Cardiac muscle cell (in vitro differentiated cells and primary cell): Measurements from ENCODE around the gene ZNF442. TPM values are rescaled to one million over a fixed set of nuclear protein-coding genes. Genes with fewer than 3 reads are reported as not detected.
A peak's percentile ranks its signal among the peaks of the same experiment; 100 is the strongest.
"Not testable (repeated sequence)": the region's sequence is repeated elsewhere in the genome, so short reads cannot be mapped to it uniquely, and the experiment has no call there.

Source experiments
- DNase-seq, 2 donors: peaks; one replicate each; pipeline versions ENCODE4 v3.0.0 to v3.0.0-alpha.2; 2010 to 2017; ENCODE audit warnings: low read depth in 1 of 2, low spot score in 1 of 2
- H3K27ac ChIP-seq: fragments of 200-600 bp; sonication (generic); 2 replicates; pipeline ENCODE4 v1.5.1; 2016
- H3K27me3 ChIP-seq: fragments of 200-600 bp; sonication (generic); 2 replicates; pipeline ENCODE4 v1.6.0; 2016; ENCODE audit warnings: control low read depth
- H3K36me3 ChIP-seq: fragments of 200-600 bp; sonication (generic); 2 replicates; pipeline ENCODE4 v1.5.1; 2016; ENCODE audit warnings: control low read depth
- H3K4me1 ChIP-seq: fragments of 200-600 bp; sonication (generic); 2 replicates; pipeline ENCODE4 v1.8.1; 2017; ENCODE audit warnings: low read depth, mild to moderate bottlenecking, mixed run types
- H3K4me3 ChIP-seq: fragments of 200-600 bp; sonication (generic); 2 replicates; pipeline ENCODE4 v1.5.1; 2016; ENCODE audit warnings: mild to moderate bottlenecking
- H3K9me3 ChIP-seq: fragments of 200-600 bp; sonication (generic); 2 replicates; pipeline ENCODE4 v1.5.1; 2017; ENCODE audit warnings: low read depth, mild to moderate bottlenecking, control low read depth
- polyA plus RNA-seq: library from polyadenylated mRNA; unstranded; fragments of >200 nt; fragmentation: Nextera tagmentation; extraction: Ambion mirVana; gene quantifications from 2 replicates; pipeline ENCODE4 v1.2.1, GENCODE V29; 2016
- total RNA-seq: library from RNA; depleted of rRNA; stranded (reverse); fragments of >200 nt; gene quantifications from 2 replicates; pipeline ENCODE4 v1.2.3, GENCODE V29; 2016
- TF ChIP-seq, protein P1 (sequence below): IDR thresholded peaks from 2 replicates; pipeline ENCODE4 v1.5.1; 2012; ENCODE audit warnings: low read depth, mild to moderate bottlenecking, low read length

Gene ZNF442
- total RNA-seq (2.7 and 3.6 TPM in 2 replicates), polyA plus RNA-seq (3.4 and 4.1 TPM in 2 replicates)

DNA sequence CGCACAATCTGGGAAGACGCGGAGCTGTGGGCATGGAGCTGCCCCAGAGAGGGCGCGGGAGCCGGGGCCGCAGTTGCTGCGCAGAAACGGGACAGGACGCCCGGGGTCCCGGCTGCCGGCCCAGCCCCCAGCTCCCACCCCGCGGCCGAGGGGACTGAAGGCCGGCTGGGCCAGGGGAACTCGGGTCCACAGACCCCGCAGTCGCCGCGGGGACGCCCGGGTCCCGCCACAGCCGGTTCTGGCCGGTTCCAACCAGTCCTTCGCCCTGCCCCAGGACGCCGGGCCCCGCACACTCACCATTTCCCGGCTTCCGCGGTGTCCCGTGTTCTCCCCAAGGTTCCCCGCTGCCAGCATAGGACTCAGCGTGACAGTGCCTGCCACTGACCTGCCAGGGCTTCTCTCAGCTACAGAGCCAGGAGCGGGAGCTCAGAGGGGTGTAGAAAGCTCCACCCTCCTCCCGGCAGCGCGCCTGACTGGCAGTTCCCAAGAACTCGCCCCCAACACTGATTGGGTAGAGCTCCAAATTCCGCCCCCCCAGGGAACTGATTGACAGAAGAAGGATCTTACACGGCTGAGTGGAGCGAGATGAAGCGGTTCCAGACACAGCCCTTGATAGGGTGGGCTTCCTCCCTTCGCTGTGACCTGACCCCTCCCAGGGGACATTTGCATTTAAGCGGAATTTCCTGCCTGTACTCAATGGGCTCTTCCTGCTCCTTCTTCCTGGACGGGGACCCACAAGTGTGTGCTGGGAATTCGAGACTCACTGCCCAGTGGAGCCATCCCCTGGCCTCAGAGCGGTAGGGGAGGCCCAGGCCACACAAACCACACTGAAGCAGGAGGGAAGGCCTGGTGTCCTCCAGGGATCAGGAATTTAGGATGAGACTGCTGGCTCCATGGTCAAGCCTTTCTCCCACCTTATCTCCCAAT is at the start of gene ZNF442:
TSS of gene ZNF442 (minus strand) at position 448 of the 927 bp plus-strand sequence. CDS start 2,052 bp downstream, outside the sequence.
- peak within 1 kb of the TSS; percentile 72 for H3K4me3 ChIP-seq
- H3K27ac ChIP-seq, result peak within 1 kb of the TSS; percentile 79
- no peaks in the 10 kb centered on the region for H3K9me3 ChIP-seq
- TF ChIP-seq, protein P1, sequence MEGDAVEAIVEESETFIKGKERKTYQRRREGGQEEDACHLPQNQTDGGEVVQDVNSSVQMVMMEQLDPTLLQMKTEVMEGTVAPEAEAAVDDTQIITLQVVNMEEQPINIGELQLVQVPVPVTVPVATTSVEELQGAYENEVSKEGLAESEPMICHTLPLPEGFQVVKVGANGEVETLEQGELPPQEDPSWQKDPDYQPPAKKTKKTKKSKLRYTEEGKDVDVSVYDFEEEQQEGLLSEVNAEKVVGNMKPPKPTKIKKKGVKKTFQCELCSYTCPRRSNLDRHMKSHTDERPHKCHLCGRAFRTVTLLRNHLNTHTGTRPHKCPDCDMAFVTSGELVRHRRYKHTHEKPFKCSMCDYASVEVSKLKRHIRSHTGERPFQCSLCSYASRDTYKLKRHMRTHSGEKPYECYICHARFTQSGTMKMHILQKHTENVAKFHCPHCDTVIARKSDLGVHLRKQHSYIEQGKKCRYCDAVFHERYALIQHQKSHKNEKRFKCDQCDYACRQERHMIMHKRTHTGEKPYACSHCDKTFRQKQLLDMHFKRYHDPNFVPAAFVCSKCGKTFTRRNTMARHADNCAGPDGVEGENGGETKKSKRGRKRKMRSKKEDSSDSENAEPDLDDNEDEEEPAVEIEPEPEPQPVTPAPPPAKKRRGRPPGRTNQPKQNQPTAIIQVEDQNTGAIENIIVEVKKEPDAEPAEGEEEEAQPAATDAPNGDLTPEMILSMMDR, result peak; percentile 81
- H3K27me3 ChIP-seq, result no peaks in the 10 kb centered on the region
- DNase-seq, result peak; percentile 97 to 100
- no peaks in the 10 kb centered on the region for H3K36me3 ChIP-seq
- no peaks in the 10 kb centered on the region for H3K4me1 ChIP-seq

DNA sequence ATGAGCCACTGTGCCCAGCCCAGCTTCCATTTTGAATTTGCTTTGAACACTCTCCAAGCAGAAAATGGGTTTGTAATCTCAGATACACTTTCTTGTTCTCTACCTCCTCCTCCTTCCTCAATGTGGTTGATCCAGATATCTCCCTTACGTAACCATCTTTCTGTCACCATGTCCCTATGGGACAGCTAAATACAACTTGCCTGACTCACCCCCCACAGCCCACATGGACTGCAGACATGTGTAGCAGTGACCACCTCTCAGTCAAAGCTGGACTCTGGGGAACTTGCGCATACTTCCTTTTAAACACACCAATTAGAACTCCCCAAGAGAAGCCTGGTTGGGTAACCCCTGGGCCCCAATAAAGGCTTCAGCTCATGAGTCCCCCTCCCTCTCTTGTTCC is 46.4 kb upstream of the ZNF442 start:
- Histone ChIP-seq H3K4me3 (no peak overlapping the region), H3K9me3 (no peaks in the 10 kb centered on the region), H3K27ac (no peak overlapping the region), H3K4me1 (no peaks in the 10 kb centered on the region), H3K27me3 (no peaks in the 10 kb centered on the region), H3K36me3 (no peaks in the 10 kb centered on the region)
- TF ChIP-seq, protein P1, result no peak
- DNase-seq, result no peak

DNA sequence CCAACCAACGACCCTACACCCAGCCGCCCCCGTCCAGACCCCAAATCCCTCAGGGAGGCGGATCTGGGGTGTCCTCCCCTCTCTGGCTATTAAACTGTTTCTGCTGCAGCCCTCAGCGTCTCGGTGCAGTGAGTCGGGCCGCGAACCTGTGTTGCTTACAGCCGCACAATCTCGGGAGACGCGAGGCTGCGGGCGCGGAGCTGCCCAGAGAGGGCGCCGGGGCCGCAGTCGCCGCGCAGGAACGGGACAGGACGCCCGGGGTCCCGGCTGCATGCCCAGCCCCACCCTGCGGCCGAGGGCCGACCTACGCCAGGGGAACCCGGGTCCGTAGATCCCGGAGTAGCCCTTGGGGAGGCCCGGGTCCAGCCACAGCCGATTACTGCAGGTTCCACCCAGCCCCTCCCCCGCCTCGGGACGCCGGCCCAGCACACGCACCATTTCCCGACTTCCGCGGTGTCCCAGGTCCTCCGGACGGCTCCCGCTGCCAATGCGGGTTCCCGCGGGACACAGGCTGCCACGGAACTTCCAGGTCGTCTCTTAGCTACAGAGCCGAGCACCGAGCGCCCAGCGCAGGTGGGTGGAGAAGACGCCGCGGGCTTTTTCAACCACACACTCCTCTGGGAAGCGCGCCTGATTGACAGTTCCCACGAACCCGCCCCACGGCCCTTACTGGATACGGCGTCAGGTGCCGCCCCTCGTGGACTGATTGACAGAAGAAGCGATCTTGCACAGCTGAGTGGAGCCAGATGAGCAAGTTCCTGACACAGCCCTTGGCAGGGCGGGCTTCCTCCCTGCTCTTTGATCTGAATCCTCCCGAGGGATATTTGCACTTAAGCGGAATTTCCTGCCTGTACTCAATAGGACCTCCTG is 35.4 kb upstream of the ZNF442 start, which contains the start of gene ZNF799:
TSS of gene ZNF799 (minus strand) at position 639 of the 870 bp plus-strand sequence. CDS start at position 438, 201 bp downstream.
- Histone ChIP-seq H3K36me3 (no peaks in the 10 kb centered on the region), H3K9me3 (no peaks in the 10 kb centered on the region), H3K27ac (peak within 1 kb of the TSS; percentile 82), H3K4me3 (peak within 1 kb of the TSS; percentile 54), H3K27me3 (no peaks in the 10 kb centered on the region), H3K4me1 (no peaks in the 10 kb centered on the region)
- TF ChIP-seq, protein P1, result peak; percentile 1
- DNase-seq, result peak; percentile 93 to 99

DNA sequence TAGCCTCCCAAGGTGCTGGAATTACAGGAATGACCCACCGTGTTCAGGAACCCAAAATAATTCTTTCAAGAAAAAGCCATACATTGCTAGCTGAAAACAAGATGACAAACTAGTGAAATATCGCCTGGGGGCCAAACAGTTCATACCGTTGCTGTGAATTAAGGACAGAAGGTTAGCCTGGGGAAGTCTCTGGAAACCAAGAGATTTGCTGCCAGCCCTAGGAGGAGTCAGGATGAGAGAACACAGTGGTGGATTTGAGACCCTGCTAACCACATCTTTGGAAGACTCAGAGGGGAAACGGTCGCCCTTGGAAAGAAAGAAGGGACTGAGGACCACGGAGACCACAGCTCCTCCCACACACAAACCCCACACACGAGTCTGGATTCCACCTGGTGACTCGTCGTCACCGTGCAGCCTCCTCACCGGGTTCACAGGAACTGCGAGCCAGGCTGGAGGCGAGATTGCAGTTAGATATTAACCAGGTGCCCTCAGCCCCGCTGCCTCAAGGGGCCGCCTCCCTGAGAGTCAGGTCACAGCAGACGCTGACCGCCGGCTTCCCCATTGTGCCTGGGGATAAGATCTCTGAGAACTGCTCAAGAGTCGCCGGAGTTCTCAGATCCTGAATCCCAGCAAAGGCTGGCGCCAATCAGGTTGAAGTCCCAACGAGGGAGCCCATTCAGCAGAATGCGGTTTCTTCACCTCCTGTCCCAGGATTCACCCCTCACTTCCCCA is 34.6 kb upstream of the ZNF442 start:
- H3K4me1 ChIP-seq, H3K36me3 ChIP-seq, H3K9me3 ChIP-seq, H3K27me3 ChIP-seq: not testable (repeated sequence)
- DNase-seq, result peak; percentile 3 to 26
- Histone ChIP-seq H3K27ac (peak overlapping the region; percentile 82), H3K4me3 (peak overlapping the region; percentile 54)

DNA sequence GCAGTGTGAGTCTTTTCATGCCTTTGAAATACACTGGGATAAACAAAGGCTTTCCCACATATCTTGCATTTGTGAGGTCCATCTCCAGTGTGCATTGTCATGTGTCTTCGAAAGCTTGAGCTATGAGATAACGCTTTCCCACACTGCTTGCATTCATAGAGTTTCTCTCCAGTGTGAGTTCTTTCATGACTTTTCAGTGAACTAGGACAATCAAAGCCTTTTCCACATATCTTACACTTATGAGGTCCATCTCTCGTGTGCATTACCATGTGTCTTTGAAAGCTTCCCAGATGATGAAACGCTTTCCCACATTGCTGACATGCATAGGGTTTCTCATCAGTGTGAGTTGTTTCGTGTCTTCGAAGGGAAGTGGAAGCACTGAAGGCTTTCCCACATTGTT is 25.7 kb upstream of the ZNF442 start:
- not testable (repeated sequence) for H3K27me3 ChIP-seq, DNase-seq, H3K27ac ChIP-seq, H3K4me3 ChIP-seq, H3K9me3 ChIP-seq, H3K4me1 ChIP-seq
- H3K36me3 ChIP-seq, result peaks cover 12% of the 10 kb centered on the region

DNA sequence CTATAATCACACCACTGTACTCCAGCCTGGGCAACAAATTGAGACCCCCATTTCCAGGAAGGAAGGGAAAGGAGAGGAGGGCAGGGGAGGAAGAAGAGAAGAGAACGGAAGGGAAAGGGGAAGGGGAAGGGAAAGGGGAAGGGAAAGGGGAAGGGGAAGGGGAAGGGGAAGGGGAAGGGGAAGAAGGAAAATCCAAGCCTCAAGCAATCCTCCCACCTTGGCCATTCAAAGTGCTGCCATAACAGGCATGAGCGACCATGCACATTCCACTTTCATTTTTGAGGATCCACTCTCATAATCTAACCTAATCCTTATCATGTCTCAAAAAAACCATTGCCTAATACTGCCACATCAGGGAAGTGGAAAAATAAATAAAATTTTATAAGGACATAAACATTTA is 20.9 kb upstream of the ZNF442 start:
- H3K36me3 ChIP-seq, H3K4me1 ChIP-seq, DNase-seq, H3K27ac ChIP-seq, H3K4me3 ChIP-seq, H3K27me3 ChIP-seq, H3K9me3 ChIP-seq: not testable (repeated sequence)
